ENCODE results near the gene SUN2. TPM values are rescaled to one million over a fixed set of nuclear protein-coding genes. Genes with fewer than 3 reads are reported as not detected.

SUN2 gene
- total and polyA plus RNA-seq, 9 of the 15 experiments (the other 6 are each of a cell fraction or from before 2014, with no cell fraction given), result 0.11 to 42.6 (median 16.7) TPM

DNA sequence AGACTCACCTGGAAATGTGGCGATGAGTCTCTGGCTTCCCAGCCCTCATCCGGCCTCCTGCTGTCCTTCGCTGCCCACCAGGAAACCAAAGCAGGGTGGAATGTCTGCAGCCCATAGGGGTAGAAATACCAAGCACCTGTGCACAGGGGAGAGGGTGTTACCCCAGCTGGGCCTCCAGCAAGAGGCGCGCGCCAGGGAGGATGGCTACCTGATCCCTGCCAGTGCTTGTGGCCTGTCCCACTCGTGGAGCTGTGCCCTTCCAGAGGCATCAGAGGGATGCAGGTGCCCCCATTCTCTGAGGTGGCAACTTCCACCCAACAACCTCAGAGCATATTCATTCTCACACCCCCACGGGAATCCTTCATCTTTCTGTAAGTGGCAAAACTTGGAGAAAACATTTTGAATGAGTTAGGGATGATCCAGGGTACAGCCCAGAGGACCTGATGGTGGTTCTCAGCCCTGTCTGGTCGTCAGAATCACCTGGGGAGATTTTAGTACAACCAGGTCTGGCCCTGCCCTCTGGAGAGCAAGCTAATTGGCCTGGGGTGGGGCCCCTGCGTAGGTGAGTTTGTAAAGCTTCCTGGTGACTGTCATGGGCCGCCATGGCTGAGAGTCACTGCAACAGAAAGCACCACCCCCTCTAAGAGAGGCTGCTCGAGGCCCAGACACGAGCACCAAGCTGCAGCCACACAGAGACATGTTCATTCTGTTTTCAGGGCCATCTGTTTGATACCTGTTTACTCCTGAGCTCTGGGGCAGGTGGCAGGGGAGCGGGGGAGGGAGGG, 9.9 kb downstream of the SUN2 start (continued):
- TF ChIP-seq DDX20 (tag; IDR thresholded peaks at IDR 0.05; ENCODE audit: low read depth) (no peak), SETDB1 (IDR thresholded peaks at IDR 0.05; ENCODE audit: low read length) (no peak), THRAP3 (IDR thresholded peaks at IDR 0.05; ENCODE audit: borderline replicate concordance) (no peak), SAP30 (IDR thresholded peaks at IDR 0.05; ENCODE audit: borderline replicate concordance, insufficient read depth, low read depth, low read length, poor library complexity, severe bottlenecking) (no peak), ZNF232 (CRISPR knock-in tag; IDR thresholded peaks at IDR 0.05) (no peak), RB1 (IDR thresholded peaks at IDR 0.05; ENCODE audit: low read depth) (no peak), ZNF766 (CRISPR knock-in tag; conservative IDR thresholded peaks at IDR 0.05) (no peak)

DNA sequence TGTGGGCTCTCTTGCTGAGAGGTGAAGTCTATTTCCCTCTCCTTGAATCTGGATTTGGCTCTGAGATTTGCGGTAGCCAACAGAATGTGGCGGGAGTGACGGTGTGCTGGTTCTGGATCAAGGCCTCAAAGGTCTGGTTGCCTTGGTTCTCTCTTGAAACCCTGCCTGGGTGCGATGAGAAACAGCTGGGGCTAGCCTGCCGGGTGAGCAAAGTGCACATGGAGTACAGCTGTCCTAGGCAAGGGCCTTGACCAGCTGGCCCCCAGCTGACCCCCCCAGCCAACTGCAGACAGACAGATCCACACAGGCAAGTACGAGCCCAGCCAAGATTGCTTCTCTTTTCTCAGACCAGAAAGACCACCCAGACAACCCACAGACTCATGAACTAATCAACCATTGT, 10.8 kb downstream of the SUN2 start:
- ATAC-seq (no peak), FAIRE-seq (no peak), DNase-seq (ENCODE audit: extremely low read depth in 1 of 4, low spot score in 3 of 4) (no peak)
- intact Hi-C loops (cut with micrococcal nuclease), result no loop called here
- Histone ChIP-seq H3K27ac (ENCODE audit: extremely low read depth, low read depth, low read length) (no peak overlapping the region), H3K9me1 (ENCODE audit: control insufficient read depth, insufficient read depth, low read length) (no peaks in the 10 kb centered on the region), H3K4me2 (ENCODE audit: insufficient read depth, low read length) (no peak overlapping the region), H3K4me3 (no peak overlapping the region), H3K4me1 (replicated peaks in 1 of 2; ENCODE audit: control insufficient read depth in 2 of 2, insufficient read depth in 2 of 2, low read length in 2 of 2) (no peaks in the 10 kb centered on the region), H3K79me2 (ENCODE audit: control insufficient read depth, insufficient read depth, low read length) (no peaks in the 10 kb centered on the region), H4K20me1 (replicated peaks; ENCODE audit: control insufficient read depth, insufficient read depth, low read length) (no peaks in the 10 kb centered on the region), H3K9ac (ENCODE audit: insufficient read depth in 1 of 2, low read depth in 2 of 2, low read length in 2 of 2) (no peak overlapping the region), H3K36me3 (ENCODE audit: control insufficient read depth, insufficient read depth, low read length) (peaks cover 79% of the 10 kb centered on the region), H3K27me3 (ENCODE audit: control insufficient read depth in 2 of 2, insufficient read depth in 2 of 2, low read length in 2 of 2) (no peaks in the 10 kb centered on the region), H3K9me3 (replicated peaks; ENCODE audit: control insufficient read depth, insufficient read depth, low read depth, low read length) (no peaks in the 10 kb centered on the region), H2AFZ (ENCODE audit: low read depth, low read length) (no peak overlapping the region)
- TF ChIP-seq, protein P1, sequence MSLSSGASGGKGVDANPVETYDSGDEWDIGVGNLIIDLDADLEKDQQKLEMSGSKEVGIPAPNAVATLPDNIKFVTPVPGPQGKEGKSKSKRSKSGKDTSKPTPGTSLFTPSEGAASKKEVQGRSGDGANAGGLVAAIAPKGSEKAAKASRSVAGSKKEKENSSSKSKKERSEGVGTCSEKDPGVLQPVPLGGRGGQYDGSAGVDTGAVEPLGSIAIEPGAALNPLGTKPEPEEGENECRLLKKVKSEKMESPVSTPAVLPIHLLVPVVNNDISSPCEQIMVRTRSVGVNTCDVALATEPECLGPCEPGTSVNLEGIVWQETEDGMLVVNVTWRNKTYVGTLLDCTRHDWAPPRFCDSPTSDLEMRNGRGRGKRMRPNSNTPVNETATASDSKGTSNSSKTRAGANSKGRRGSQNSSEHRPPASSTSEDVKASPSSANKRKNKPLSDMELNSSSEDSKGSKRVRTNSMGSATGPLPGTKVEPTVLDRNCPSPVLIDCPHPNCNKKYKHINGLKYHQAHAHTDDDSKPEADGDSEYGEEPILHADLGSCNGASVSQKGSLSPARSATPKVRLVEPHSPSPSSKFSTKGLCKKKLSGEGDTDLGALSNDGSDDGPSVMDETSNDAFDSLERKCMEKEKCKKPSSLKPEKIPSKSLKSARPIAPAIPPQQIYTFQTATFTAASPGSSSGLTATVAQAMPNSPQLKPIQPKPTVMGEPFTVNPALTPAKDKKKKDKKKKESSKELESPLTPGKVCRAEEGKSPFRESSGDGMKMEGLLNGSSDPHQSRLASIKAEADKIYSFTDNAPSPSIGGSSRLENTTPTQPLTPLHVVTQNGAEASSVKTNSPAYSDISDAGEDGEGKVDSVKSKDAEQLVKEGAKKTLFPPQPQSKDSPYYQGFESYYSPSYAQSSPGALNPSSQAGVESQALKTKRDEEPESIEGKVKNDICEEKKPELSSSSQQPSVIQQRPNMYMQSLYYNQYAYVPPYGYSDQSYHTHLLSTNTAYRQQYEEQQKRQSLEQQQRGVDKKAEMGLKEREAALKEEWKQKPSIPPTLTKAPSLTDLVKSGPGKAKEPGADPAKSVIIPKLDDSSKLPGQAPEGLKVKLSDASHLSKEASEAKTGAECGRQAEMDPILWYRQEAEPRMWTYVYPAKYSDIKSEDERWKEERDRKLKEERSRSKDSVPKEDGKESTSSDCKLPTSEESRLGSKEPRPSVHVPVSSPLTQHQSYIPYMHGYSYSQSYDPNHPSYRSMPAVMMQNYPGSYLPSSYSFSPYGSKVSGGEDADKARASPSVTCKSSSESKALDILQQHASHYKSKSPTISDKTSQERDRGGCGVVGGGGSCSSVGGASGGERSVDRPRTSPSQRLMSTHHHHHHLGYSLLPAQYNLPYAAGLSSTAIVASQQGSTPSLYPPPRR (CRISPR knock-in tag; IDR thresholded peaks at IDR 0.05; ENCODE audit: borderline replicate concordance), result no peak
- TF ChIP-seq, protein P2, sequence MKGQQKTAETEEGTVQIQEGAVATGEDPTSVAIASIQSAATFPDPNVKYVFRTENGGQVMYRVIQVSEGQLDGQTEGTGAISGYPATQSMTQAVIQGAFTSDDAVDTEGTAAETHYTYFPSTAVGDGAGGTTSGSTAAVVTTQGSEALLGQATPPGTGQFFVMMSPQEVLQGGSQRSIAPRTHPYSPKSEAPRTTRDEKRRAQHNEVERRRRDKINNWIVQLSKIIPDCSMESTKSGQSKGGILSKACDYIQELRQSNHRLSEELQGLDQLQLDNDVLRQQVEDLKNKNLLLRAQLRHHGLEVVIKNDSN (CRISPR knock-in tag; IDR thresholded peaks at IDR 0.05), result 0 out of 2 replicates have a peak, but pooled peaks have one; percentile 24
- ChIA-PET CTCF (ENCODE audit: low intra/inter-chr PET ratio) (no interaction called here), POLR2A (interaction anchor here (3.9 kb wide), 1 partner anchor 12 kb away, joined by 24 read pairs; no protein-coding TSS in a partner anchor)
- in situ Hi-C loops (cut with MboI), result no loop called here
- WGBS (ENCODE audit: insufficient coverage, low coverage, missing lambda C conversion rate), result 90% methylated on average over 5 of the region's 6 CpGs
- BruUV-seq (replicated peaks), result no TSS peak
